Stimulated activated CD8-positive, alpha-beta memory T cell treated with anti-CD3 and anti-CD28 coated beads, Interleukin-15, amount 100 ng/mL, for 48 hours (primary cell): ENCODE results near the gene GRIK5.
"Not testable (repeated sequence)": the region's sequence is repeated elsewhere in the genome, so short reads cannot be mapped to it uniquely, and the experiment has no call there.

Experiments
- DNase-seq, 2 donors: peaks; one replicate each; pipeline ENCODE4 v3.0.0-alpha.2; 2020; ENCODE audit warnings: low read depth in 2 of 2

The GRIK5 gene

GRCh38 chr19:42051166-42052115 lies 18.6 kb downstream of the GRIK5 start:
- DNase-seq: peak; percentile 13 to 56

GRCh38 chr19:42048992-42049391 lies 21.0 kb downstream of the GRIK5 start:
- no peak for DNase-seq

- no peak for DNase-seq
Measured at GRCh38 chr19:42045575-42045974, 24.4 kb downstream of the GRIK5 start.

- no peak for DNase-seq
Measured at GRCh38 chr19:42042455-42043170, 27.4 kb downstream of the GRIK5 start.

- not testable (repeated sequence) for DNase-seq
Measured at GRCh38 chr19:42040491-42040890, 29.5 kb downstream of the GRIK5 start.

GRCh38 chr19:42040031-42040430 lies 30.0 kb downstream of the GRIK5 start:
- DNase-seq: no peak

GRCh38 chr19:42038666-42039065 lies 31.3 kb downstream of the GRIK5 start:
- DNase-seq: no peak

- no peak for DNase-seq
Measured at GRCh38 chr19:42037649-42038048, 32.4 kb downstream of the GRIK5 start.

- DNase-seq: peak; percentile 21 to 38
Measured at GRCh38 chr19:42034640-42035391, 35.2 kb downstream of the GRIK5 start.

GRCh38 chr19:42033413-42033812 lies 36.6 kb downstream of the GRIK5 start:
- DNase-seq: no peak

GRCh38 chr19:42032431-42032830 lies 37.6 kb downstream of the GRIK5 start:
- no peak for DNase-seq

GRCh38 chr19:42030645-42031440 lies 39.2 kb downstream of the GRIK5 start:
- no peak for DNase-seq

- peak in 1 of 2 donors; percentile 15 for DNase-seq
Measured at GRCh38 chr19:42028304-42029216, 41.4 kb downstream of the GRIK5 start.

- DNase-seq: no peak
Measured at GRCh38 chr19:42024622-42025111, 45.3 kb downstream of the GRIK5 start.

GRCh38 chr19:42023943-42024260 lies 46.1 kb downstream of the GRIK5 start:
- no peak for DNase-seq

GRCh38 chr19:42023121-42023942 lies 46.7 kb downstream of the GRIK5 start:
- no peak for DNase-seq

GRCh38 chr19:42022616-42023015 lies 47.4 kb downstream of the GRIK5 start:
- no peak for DNase-seq

- DNase-seq: no peak
Measured at GRCh38 chr19:42021185-42021584, 48.8 kb downstream of the GRIK5 start.

- no peak for DNase-seq
Measured at GRCh38 chr19:42018503-42019193, 51.4 kb downstream of the GRIK5 start.
